ENCODE data around the gene VEGFD.

DNA sequence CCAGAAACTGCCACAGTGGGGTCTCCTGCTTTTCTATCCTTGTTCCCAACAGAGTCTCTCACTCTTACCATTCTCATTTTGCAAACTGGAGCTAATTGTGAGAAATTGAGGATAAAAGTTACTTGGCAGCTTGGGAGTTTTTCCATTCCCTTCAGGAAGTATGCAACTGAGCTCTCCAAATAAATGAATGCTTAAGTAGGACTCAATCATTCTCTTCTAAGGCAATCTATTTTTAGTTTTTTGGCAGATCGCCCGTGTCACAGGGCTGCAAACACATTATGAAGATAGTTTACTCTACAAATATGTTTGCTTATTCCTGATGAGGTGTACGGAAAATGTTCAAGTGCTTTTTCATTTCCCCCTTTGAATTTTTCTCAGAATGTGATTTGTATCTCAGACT lies 74.1 kb downstream of the VEGFD start:
- TF ChIP-seq, protein P1, sequence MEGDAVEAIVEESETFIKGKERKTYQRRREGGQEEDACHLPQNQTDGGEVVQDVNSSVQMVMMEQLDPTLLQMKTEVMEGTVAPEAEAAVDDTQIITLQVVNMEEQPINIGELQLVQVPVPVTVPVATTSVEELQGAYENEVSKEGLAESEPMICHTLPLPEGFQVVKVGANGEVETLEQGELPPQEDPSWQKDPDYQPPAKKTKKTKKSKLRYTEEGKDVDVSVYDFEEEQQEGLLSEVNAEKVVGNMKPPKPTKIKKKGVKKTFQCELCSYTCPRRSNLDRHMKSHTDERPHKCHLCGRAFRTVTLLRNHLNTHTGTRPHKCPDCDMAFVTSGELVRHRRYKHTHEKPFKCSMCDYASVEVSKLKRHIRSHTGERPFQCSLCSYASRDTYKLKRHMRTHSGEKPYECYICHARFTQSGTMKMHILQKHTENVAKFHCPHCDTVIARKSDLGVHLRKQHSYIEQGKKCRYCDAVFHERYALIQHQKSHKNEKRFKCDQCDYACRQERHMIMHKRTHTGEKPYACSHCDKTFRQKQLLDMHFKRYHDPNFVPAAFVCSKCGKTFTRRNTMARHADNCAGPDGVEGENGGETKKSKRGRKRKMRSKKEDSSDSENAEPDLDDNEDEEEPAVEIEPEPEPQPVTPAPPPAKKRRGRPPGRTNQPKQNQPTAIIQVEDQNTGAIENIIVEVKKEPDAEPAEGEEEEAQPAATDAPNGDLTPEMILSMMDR (tag by site-specific recombination; IDR thresholded peaks at IDR 0.05): no peak
- TF ChIP-seq, protein P2, sequence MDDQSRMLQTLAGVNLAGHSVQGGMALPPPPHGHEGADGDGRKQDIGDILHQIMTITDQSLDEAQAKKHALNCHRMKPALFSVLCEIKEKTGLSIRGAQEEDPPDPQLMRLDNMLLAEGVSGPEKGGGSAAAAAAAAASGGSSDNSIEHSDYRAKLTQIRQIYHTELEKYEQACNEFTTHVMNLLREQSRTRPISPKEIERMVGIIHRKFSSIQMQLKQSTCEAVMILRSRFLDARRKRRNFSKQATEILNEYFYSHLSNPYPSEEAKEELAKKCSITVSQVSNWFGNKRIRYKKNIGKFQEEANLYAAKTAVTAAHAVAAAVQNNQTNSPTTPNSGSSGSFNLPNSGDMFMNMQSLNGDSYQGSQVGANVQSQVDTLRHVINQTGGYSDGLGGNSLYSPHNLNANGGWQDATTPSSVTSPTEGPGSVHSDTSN (CRISPR knock-in tag; IDR thresholded peaks at IDR 0.05): no peak
- TF ChIP-seq SETDB1 (IDR thresholded peaks at IDR 0.05; ENCODE audit: insufficient read length, low read length) (no peak), ZNF146 (tag by site-specific recombination; IDR thresholded peaks at IDR 0.05) (no peak), SP2 (tag by site-specific recombination; IDR thresholded peaks at IDR 0.05) (no peak), HOXC10 (CRISPR knock-in tag; IDR thresholded peaks at IDR 0.05) (no peak), MEIS1 (CRISPR knock-in tag; IDR thresholded peaks at IDR 0.05; ENCODE audit: borderline replicate concordance) (no peak)
- TF ChIP-seq, protein P3, sequence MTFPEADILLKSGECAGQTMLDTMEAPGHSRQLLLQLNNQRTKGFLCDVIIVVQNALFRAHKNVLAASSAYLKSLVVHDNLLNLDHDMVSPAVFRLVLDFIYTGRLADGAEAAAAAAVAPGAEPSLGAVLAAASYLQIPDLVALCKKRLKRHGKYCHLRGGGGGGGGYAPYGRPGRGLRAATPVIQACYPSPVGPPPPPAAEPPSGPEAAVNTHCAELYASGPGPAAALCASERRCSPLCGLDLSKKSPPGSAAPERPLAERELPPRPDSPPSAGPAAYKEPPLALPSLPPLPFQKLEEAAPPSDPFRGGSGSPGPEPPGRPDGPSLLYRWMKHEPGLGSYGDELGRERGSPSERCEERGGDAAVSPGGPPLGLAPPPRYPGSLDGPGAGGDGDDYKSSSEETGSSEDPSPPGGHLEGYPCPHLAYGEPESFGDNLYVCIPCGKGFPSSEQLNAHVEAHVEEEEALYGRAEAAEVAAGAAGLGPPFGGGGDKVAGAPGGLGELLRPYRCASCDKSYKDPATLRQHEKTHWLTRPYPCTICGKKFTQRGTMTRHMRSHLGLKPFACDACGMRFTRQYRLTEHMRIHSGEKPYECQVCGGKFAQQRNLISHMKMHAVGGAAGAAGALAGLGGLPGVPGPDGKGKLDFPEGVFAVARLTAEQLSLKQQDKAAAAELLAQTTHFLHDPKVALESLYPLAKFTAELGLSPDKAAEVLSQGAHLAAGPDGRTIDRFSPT (tag by site-specific recombination; IDR thresholded peaks at IDR 0.05): no peak
- TF ChIP-seq, protein P4, sequence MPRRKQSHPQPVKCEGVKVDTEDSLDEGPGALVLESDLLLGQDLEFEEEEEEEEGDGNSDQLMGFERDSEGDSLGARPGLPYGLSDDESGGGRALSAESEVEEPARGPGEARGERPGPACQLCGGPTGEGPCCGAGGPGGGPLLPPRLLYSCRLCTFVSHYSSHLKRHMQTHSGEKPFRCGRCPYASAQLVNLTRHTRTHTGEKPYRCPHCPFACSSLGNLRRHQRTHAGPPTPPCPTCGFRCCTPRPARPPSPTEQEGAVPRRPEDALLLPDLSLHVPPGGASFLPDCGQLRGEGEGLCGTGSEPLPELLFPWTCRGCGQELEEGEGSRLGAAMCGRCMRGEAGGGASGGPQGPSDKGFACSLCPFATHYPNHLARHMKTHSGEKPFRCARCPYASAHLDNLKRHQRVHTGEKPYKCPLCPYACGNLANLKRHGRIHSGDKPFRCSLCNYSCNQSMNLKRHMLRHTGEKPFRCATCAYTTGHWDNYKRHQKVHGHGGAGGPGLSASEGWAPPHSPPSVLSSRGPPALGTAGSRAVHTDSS (tag by site-specific recombination; IDR thresholded peaks at IDR 0.05): no peak

All from HEK293 (cell line).